Measurements from ENCODE around the gene NFU1. TPM values are rescaled to one million over a fixed set of nuclear protein-coding genes. Genes with fewer than 3 reads are reported as not detected.

NFU1 gene
- 40.9 and 44.3 TPM in 2 replicates for total RNA-seq

GRCh38 chr2:69436938-69437750 lies at the start of gene NFU1:
Gene NFU1, minus strand, starts transcription at chr2:69437435. Its CDS starts 13 bp downstream, at chr2:69437422.

GRCh38 chr2:69386789-69387734 lies 50.2 kb downstream of the NFU1 start, which contains the start of gene GFPT1:
Gene GFPT1, minus strand, starts transcription at chr2:69387227. Its CDS starts 156 bp downstream, at chr2:69387071.

Other genes with a start within 250 kb of the NFU1 start
- gene GFPT1, start 50.2 kb downstream of the NFU1 start, total RNA-seq, result 21.1 and 24.6 TPM in 2 replicates
- gene AAK1, start 206.3 kb upstream of the NFU1 start, total RNA-seq, result 15.9 and 18.4 TPM in 2 replicates